B cell (primary cell): Measurements from ENCODE around the gene PDC.

Source experiments
- CTCF ChIP-seq: fragments of 200-600 bp; IDR thresholded peaks from one replicate; pipeline ENCODE4 v1.8.0; 2022; ENCODE audit warnings: antibody characterized with exemption, mild to moderate bottlenecking
- EZH2 ChIP-seq: IDR thresholded peaks from 2 replicates; pipeline ENCODE4 v1.6.1; 2012; ENCODE audit warnings: borderline replicate concordance, low read depth, mild to moderate bottlenecking, moderate library complexity, low read length; ENCODE audit not compliant: insufficient read depth, poor library complexity, severe bottlenecking

- TF ChIP-seq CTCF (no peak), EZH2 (no peak)
These were observed 51.8 kb downstream of the PDC start for GRCh38 chr1:186409091-186409490.
